Measurements from ENCODE around the gene PHKG2. TPM values are rescaled to one million over a fixed set of nuclear protein-coding genes. Genes with fewer than 3 reads are reported as not detected.

The PHKG2 gene
- total RNA-seq, 1 donor from 2014 or later, result 26.0 TPM

- peak; percentile 40 for DNase-seq
- no peak overlapping the region for H3K27ac ChIP-seq
- H3K9me3 ChIP-seq, result no peaks in the 10 kb centered on the region
- intact Hi-C loops (cut with DNase I), result loop anchor here (10.0 kb wide), 1 partner anchor 59 kb away; the partner anchor contains the start of gene SRCAP
- H3K4me1 ChIP-seq, result no peaks in the 10 kb centered on the region
- no peak for TF ChIP-seq CTCF (IDR thresholded peaks at IDR 0.05)
- H3K36me3 ChIP-seq, result peaks cover 58% of the 10 kb centered on the region
- H3K27me3 ChIP-seq, result no peaks in the 10 kb centered on the region
- no peak for ATAC-seq
- H3K4me3 ChIP-seq, result no peak overlapping the region
These were observed 5.4 kb downstream of the PHKG2 start for GRCh38 chr16:30753596-30753995.

- Histone ChIP-seq H3K36me3 (peaks cover 54% of the 10 kb centered on the region), H3K9me3 (no peaks in the 10 kb centered on the region), H3K27me3 (no peaks in the 10 kb centered on the region), H3K4me1 (peaks cover 4% of the 10 kb centered on the region), H3K27ac (no peak overlapping the region), H3K4me3 (no peak overlapping the region)
- TF ChIP-seq CTCF (IDR thresholded peaks at IDR 0.05), result no peak
- intact Hi-C loops (cut with DNase I), result loop anchor here (10.0 kb wide), 1 partner anchor 61 kb away; the partner anchor contains the start of gene SRCAP
- ATAC-seq (no peak), DNase-seq (peak; percentile 19)
These were observed 7.9 kb downstream of the PHKG2 start for GRCh38 chr16:30755955-30756780.

GRCh38 chr16:30756781-30757100 lies 8.5 kb downstream of the PHKG2 start:
- Histone ChIP-seq H3K4me1 (peaks cover 9% of the 10 kb centered on the region), H3K9me3 (no peaks in the 10 kb centered on the region), H3K27me3 (no peaks in the 10 kb centered on the region), H3K4me3 (no peak overlapping the region), H3K27ac (no peak overlapping the region), H3K36me3 (peaks cover 50% of the 10 kb centered on the region)
- intact Hi-C loops (cut with DNase I), result loop anchor here (10.0 kb wide), 1 partner anchor 62 kb away; the partner anchor contains the start of gene SRCAP
- no peak for ATAC-seq
- no peak for TF ChIP-seq CTCF (IDR thresholded peaks at IDR 0.05)
- no peak for DNase-seq

- H3K9me3 ChIP-seq, result no peaks in the 10 kb centered on the region
- no peak for ATAC-seq
- TF ChIP-seq CTCF (IDR thresholded peaks at IDR 0.05), result no peak
- peaks cover 9% of the 10 kb centered on the region for H3K4me1 ChIP-seq
- DNase-seq, result peak; percentile 46
- intact Hi-C loops (cut with DNase I), result loop anchor here (10.0 kb wide), 1 partner anchor 63 kb away; the partner anchor contains the start of gene SRCAP
- peaks cover 45% of the 10 kb centered on the region for H3K36me3 ChIP-seq
- H3K4me3 ChIP-seq, result no peak overlapping the region
- no peaks in the 10 kb centered on the region for H3K27me3 ChIP-seq
- no peak overlapping the region for H3K27ac ChIP-seq
These were observed 9.1 kb downstream of the PHKG2 start for GRCh38 chr16:30757316-30757715.

GRCh38 chr16:30758988-30759491 lies 10.8 kb downstream of the PHKG2 start:
- intact Hi-C loops (cut with DNase I), result loop anchor here (10.0 kb wide), 1 partner anchor 64 kb away; the partner anchor contains the start of gene SRCAP
- Histone ChIP-seq H3K27me3 (no peaks in the 10 kb centered on the region), H3K4me1 (peaks cover 23% of the 10 kb centered on the region), H3K4me3 (no peak overlapping the region), H3K9me3 (no peaks in the 10 kb centered on the region), H3K27ac (peak overlapping the region; percentile 48), H3K36me3 (peaks cover 38% of the 10 kb centered on the region)
- peak; percentile 64 for DNase-seq
- peak; percentile 12 for ATAC-seq
- TF ChIP-seq CTCF (IDR thresholded peaks at IDR 0.05), result no peak

All from upper lobe of right lung (tissue), 1 donor.